ENCODE results near the gene MGMT.

GRCh38 chr10:129704786-129705525, 237.9 kb downstream of the MGMT start:
- TF ChIP-seq, protein P1, sequence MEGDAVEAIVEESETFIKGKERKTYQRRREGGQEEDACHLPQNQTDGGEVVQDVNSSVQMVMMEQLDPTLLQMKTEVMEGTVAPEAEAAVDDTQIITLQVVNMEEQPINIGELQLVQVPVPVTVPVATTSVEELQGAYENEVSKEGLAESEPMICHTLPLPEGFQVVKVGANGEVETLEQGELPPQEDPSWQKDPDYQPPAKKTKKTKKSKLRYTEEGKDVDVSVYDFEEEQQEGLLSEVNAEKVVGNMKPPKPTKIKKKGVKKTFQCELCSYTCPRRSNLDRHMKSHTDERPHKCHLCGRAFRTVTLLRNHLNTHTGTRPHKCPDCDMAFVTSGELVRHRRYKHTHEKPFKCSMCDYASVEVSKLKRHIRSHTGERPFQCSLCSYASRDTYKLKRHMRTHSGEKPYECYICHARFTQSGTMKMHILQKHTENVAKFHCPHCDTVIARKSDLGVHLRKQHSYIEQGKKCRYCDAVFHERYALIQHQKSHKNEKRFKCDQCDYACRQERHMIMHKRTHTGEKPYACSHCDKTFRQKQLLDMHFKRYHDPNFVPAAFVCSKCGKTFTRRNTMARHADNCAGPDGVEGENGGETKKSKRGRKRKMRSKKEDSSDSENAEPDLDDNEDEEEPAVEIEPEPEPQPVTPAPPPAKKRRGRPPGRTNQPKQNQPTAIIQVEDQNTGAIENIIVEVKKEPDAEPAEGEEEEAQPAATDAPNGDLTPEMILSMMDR (IDR thresholded peaks at IDR 0.05) = no peak
- TF ChIP-seq EP300 (IDR thresholded peaks at IDR 0.05) (no peak), POLR2A (IDR thresholded peaks at IDR 0.05; ENCODE audit: low read depth) (no peak)
